T-helper 2 cell treated with Interferon-gamma antibody and Interleukin-4, amounts not matched to agents 5 μg/mL and 100 μg/mL, for 36 hours (primary cell): ENCODE measurements around the gene MAGEA6.
"Not testable (repeated sequence)": the region's sequence is repeated elsewhere in the genome, so short reads cannot be mapped to it uniquely, and the experiment has no call there.

Experiments
- DNase-seq: peaks from one replicate; pipeline ENCODE4 v3.0.0; 2021; ENCODE audit warnings: low spot score
- H3K27ac Mint-ChIP-seq: one replicate; pipeline ENCODE4 v1.8.0; 2021; ENCODE audit warnings: mild to moderate bottlenecking, mixed read lengths
- H3K27me3 Mint-ChIP-seq: one replicate; pipeline ENCODE4 v1.8.0; 2021; ENCODE audit warnings: low read depth, mixed read lengths
- H3K36me3 Mint-ChIP-seq: one replicate; pipeline ENCODE4 v1.8.0; 2021; ENCODE audit warnings: low read depth, mixed read lengths
- H3K4me1 Mint-ChIP-seq: one replicate; pipeline ENCODE4 v1.8.0; 2021; ENCODE audit warnings: low read depth, mixed read lengths
- H3K4me3 Mint-ChIP-seq: one replicate; pipeline ENCODE4 v1.8.0; 2022; ENCODE audit warnings: mild to moderate bottlenecking, moderate library complexity, mixed read lengths
- H3K9me3 Mint-ChIP-seq: one replicate; pipeline ENCODE4 v1.8.0; 2021; ENCODE audit warnings: mixed read lengths

Gene MAGEA6, protein sequence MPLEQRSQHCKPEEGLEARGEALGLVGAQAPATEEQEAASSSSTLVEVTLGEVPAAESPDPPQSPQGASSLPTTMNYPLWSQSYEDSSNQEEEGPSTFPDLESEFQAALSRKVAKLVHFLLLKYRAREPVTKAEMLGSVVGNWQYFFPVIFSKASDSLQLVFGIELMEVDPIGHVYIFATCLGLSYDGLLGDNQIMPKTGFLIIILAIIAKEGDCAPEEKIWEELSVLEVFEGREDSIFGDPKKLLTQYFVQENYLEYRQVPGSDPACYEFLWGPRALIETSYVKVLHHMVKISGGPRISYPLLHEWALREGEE

DNA sequence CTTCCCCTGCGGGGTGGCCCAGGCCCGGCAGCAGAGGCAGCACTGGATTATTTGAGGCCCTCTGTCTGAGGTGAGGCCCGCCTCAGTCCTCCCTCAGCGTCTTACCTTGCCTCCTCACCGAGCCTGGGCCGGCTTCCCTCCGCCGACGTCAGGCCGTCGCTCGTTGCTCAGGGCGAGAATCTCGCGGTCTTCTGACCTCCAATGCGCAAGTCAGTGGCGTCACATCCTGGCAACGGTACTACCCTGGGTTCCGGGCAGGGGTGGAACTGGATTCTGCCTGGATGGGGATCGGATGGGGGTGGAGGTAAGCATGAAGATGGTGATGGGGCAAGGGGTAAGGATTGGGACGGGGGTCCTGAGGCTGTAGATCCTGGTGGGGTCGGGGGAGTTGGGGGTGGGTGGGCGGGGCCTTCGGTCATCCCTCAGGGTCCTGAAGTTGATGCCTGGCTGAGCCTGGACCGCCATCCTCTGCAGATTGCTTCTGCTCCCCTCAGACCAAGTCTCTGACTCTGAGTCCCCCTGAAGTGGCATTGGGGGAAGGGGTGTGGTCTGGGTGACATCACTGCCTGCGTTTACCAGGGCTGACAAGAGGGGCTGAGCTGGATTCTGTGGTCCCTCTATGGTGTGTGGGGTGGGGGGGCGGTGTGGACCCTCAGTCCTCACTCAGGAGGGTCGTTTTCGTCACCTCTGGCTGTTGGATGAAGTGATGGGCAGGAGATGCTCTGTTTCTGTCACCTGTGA lies at the start of gene MAGEA6:
Gene MAGEA6, minus strand, starts transcription at position 141 of the 741 bp plus-strand sequence. CDS start 2,039 bp downstream, outside the sequence.
- not testable (repeated sequence) for H3K27ac Mint-ChIP-seq, H3K4me3 Mint-ChIP-seq, DNase-seq, H3K9me3 Mint-ChIP-seq, H3K27me3 Mint-ChIP-seq, H3K36me3 Mint-ChIP-seq, H3K4me1 Mint-ChIP-seq

DNA sequence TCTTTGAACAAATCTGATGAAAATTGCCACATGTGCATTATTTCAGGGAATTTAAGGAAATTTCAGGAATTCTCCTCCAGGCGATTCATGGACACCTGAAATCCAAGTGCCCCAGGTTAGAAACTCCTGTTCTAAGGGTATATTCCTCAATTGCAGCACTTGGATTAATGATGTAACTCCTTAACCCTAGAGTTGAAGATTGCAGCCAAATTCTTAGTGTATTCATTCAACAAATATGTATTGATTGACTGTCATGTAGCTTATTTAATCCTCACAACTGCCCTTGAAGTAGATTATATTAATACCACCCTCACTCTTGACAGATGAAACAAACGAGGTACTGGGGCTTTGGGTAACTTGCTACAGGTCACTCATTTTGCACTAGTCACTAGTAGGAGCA lies 49.8 kb upstream of the MAGEA6 start:
- no peak for DNase-seq
- Mint-ChIP-seq H3K27ac (no peak overlapping the region), H3K9me3 (no peaks in the 10 kb centered on the region), H3K27me3 (peaks cover 6% of the 10 kb centered on the region), H3K36me3 (no peaks in the 10 kb centered on the region), H3K4me1 (peaks cover 4% of the 10 kb centered on the region), H3K4me3 (no peak overlapping the region)

DNA sequence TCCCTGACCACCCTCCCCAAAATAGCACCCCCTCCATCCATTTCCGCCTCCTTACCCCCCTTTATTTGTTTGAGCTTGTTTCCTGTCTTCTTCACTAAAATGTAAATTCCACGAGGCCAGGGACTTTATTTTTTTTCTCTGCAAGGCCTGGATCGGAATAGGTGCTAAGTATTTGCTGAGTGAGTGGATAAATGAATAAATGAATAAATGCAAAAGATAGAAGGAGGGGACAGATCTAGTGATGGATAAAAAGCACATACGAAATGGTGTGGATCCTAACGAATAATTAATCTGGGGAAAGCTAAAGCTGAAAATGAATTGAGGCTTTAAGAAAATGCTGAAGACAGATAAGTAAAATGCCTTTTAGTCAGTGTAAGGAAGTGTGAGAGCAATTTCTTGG lies 48.9 kb upstream of the MAGEA6 start:
- peaks cover 6% of the 10 kb centered on the region for H3K27me3 Mint-ChIP-seq
- H3K27ac Mint-ChIP-seq, result no peak overlapping the region
- no peak overlapping the region for H3K4me3 Mint-ChIP-seq
- no peaks in the 10 kb centered on the region for H3K36me3 Mint-ChIP-seq
- DNase-seq, result no peak
- H3K4me1 Mint-ChIP-seq, result peaks cover 10% of the 10 kb centered on the region
- H3K9me3 Mint-ChIP-seq, result no peaks in the 10 kb centered on the region

- no peaks in the 10 kb centered on the region for H3K9me3 Mint-ChIP-seq
- no peaks in the 10 kb centered on the region for H3K36me3 Mint-ChIP-seq
- peaks cover 13% of the 10 kb centered on the region for H3K4me1 Mint-ChIP-seq
- H3K27me3 Mint-ChIP-seq, result peaks cover 6% of the 10 kb centered on the region
- H3K4me3 Mint-ChIP-seq, result no peak overlapping the region
- H3K27ac Mint-ChIP-seq, result no peak overlapping the region
- DNase-seq, result no peak
Observed at GRCh38 chrX:152817078-152817764, 47.7 kb upstream of the MAGEA6 start.

DNA sequence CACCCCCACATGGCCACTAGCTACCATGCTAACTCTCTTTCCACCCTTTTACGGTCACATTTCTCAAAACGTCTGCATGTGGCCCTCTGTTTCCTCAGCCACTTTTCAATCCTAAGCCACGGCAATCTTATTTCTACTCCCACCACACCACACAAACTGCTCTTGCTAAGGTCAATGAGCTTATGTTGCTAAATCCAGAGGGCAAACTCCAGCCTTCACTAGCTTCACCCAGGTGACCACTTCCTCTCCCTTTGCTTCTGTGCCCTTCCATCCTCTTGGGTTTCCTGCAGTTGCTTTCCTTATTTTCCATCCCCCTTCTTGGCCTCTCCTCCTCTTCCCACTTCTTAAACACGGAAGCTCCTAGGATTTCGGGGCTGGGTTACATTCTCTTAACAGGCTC lies 44.6 kb upstream of the MAGEA6 start:
- H3K4me3 Mint-ChIP-seq, result no peak overlapping the region
- H3K4me1 Mint-ChIP-seq, result peaks cover 12% of the 10 kb centered on the region
- H3K27me3 Mint-ChIP-seq, result peaks cover 3% of the 10 kb centered on the region
- no peak overlapping the region for H3K27ac Mint-ChIP-seq
- H3K36me3 Mint-ChIP-seq, result no peaks in the 10 kb centered on the region
- DNase-seq, result no peak
- H3K9me3 Mint-ChIP-seq, result no peaks in the 10 kb centered on the region

- DNase-seq, result no peak
- Mint-ChIP-seq H3K27ac (no peak overlapping the region), H3K36me3 (no peaks in the 10 kb centered on the region), H3K9me3 (no peaks in the 10 kb centered on the region), H3K4me3 (no peak overlapping the region), H3K27me3 (peaks cover 3% of the 10 kb centered on the region), H3K4me1 (peaks cover 12% of the 10 kb centered on the region)
Observed at GRCh38 chrX:152813206-152813605, 43.7 kb upstream of the MAGEA6 start.

DNA sequence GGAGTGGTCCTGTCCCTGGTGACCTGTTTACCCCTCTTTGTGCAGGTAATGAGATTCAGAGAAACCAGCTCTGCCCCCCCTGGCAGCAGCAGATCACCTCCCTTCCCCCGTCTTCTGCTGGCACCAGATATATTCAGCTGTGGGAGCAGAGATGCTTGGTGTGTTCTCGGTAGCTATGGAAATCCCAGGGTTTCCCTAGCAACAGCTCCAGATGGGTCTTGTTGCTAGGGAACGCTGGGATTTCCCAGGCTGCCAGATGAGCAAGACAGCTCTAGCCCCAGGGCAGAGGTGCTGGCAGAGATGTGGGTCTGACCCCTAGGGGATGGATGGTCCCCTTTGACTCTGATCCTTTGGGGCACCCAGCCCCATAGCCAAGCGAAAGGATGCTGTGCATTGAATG lies 40.9 kb upstream of the MAGEA6 start:
- H3K4me1 Mint-ChIP-seq, result peaks cover 12% of the 10 kb centered on the region
- no peaks in the 10 kb centered on the region for H3K27me3 Mint-ChIP-seq
- H3K4me3 Mint-ChIP-seq, result no peak overlapping the region
- H3K36me3 Mint-ChIP-seq, result no peaks in the 10 kb centered on the region
- no peak for DNase-seq
- no peak overlapping the region for H3K27ac Mint-ChIP-seq
- H3K9me3 Mint-ChIP-seq, result no peaks in the 10 kb centered on the region

DNA sequence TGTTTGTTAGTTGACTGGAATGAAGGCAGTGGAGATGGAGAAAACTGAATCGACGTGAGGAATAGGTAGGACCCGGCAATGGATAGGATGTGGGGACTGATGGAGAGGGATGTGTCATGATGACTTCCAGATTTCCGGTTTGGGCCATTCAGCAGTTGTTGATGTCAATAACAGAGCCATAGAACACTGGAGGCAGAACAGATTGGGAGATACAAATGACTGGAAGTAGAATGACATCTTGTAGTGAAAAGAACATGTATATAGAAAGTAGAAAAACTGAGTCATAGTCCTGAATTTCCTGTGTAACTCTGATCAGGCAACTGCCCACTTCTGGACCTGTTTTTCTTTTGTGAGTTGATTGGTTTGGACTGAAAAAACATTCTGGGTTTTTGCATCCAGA lies 36.5 kb upstream of the MAGEA6 start:
- Mint-ChIP-seq H3K27me3 (peaks cover 4% of the 10 kb centered on the region), H3K27ac (no peak overlapping the region), H3K4me3 (no peak overlapping the region), H3K9me3 (no peaks in the 10 kb centered on the region), H3K4me1 (no peaks in the 10 kb centered on the region), H3K36me3 (no peaks in the 10 kb centered on the region)
- DNase-seq, result no peak

- peaks cover 8% of the 10 kb centered on the region for H3K27me3 Mint-ChIP-seq
- H3K4me1 Mint-ChIP-seq, result no peaks in the 10 kb centered on the region
- H3K36me3 Mint-ChIP-seq, result no peaks in the 10 kb centered on the region
- no peak for DNase-seq
- H3K9me3 Mint-ChIP-seq, result no peaks in the 10 kb centered on the region
- H3K27ac Mint-ChIP-seq, result no peak overlapping the region
- no peak overlapping the region for H3K4me3 Mint-ChIP-seq
Observed at GRCh38 chrX:152798945-152799344, 29.5 kb upstream of the MAGEA6 start.

- not testable (repeated sequence) for H3K4me3 Mint-ChIP-seq, H3K27ac Mint-ChIP-seq, DNase-seq, H3K4me1 Mint-ChIP-seq, H3K27me3 Mint-ChIP-seq, H3K9me3 Mint-ChIP-seq, H3K36me3 Mint-ChIP-seq
Observed at GRCh38 chrX:152787062-152787461, 17.6 kb upstream of the MAGEA6 start.

- DNase-seq, H3K36me3 Mint-ChIP-seq, H3K4me1 Mint-ChIP-seq, H3K27me3 Mint-ChIP-seq, H3K4me3 Mint-ChIP-seq, H3K9me3 Mint-ChIP-seq, H3K27ac Mint-ChIP-seq: not testable (repeated sequence)
Observed at GRCh38 chrX:152766562-152766961, 2.9 kb downstream of the MAGEA6 start.

DNA sequence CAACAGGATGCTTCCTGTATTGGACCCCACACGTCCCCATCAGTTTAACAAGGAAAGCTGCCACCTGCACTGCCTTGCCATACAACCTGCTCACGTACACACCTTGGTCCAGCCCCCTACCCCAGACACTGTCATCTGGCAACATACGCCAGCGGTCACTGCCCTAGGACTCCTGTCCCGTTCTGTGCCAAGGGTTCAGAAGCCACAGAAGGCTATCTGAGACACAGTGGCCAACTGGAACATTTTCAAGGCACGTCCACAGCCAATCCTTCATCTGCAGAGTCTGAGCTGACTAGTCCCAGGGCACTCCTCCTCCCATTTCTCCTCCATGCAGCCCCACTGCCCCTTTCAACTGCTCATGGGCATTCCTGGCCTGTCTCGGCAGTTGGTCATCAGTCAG lies 7.9 kb downstream of the MAGEA6 start:
- not testable (repeated sequence) for H3K27ac Mint-ChIP-seq, H3K9me3 Mint-ChIP-seq, H3K27me3 Mint-ChIP-seq, DNase-seq, H3K4me3 Mint-ChIP-seq, H3K36me3 Mint-ChIP-seq, H3K4me1 Mint-ChIP-seq

- not testable (repeated sequence) for H3K4me1 Mint-ChIP-seq, H3K9me3 Mint-ChIP-seq, DNase-seq, H3K27me3 Mint-ChIP-seq, H3K4me3 Mint-ChIP-seq, H3K36me3 Mint-ChIP-seq, H3K27ac Mint-ChIP-seq
Observed at GRCh38 chrX:152759544-152759943, 9.9 kb downstream of the MAGEA6 start.

DNA sequence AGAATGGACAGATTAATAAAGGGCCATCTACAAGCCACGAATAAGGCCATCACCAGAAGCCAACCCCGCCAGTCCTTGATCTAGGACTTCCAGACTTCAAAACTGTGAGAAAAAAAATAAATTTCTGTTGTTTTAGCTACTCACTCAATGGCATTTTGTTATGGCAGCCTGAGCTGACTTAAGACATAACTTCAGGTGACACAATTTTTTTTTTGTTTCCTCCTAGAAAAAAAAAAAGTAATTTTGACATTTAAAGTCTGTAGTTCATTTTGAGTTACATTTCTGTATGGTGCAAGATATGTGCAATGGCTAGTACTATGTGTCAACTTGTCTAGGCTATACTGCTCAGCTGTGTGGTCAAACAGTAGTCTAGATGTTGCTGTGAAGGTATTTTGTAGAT lies 10.6 kb downstream of the MAGEA6 start, which contains the start of gene CSAG3:
Gene CSAG3, plus strand, starts transcription at position 301 of the 400 bp plus-strand sequence.
- H3K27me3 Mint-ChIP-seq, H3K4me1 Mint-ChIP-seq, H3K4me3 Mint-ChIP-seq, DNase-seq, H3K27ac Mint-ChIP-seq, H3K9me3 Mint-ChIP-seq, H3K36me3 Mint-ChIP-seq: not testable (repeated sequence)
